Karpas-422 (cell line): Measurements from ENCODE around the gene ALKBH1. TPM values are rescaled to one million over a fixed set of nuclear protein-coding genes. Genes with fewer than 3 reads are reported as not detected.

Source experiments
- DNase-seq: peaks from one replicate; pipeline ENCODE4 v3.0.0-alpha.2; 2015
- H2AFZ ChIP-seq: fragments of 200-600 bp; sonication (generic); 2 replicates; pipeline ENCODE4 v1.6.1; 2014; ENCODE audit warnings: antibody characterized with exemption, low read length, mixed read lengths
- H3K27ac ChIP-seq: fragments of 200-600 bp; sonication (generic); 2 replicates; pipeline ENCODE4 v1.5.1; 2014; ENCODE audit warnings: mild to moderate bottlenecking, low read length, moderate library complexity
- H3K27me3 ChIP-seq: fragments of 200-600 bp; sonication (generic); 2 replicates; pipeline ENCODE4 v1.6.1; 2014; ENCODE audit warnings: low read length, mixed read lengths
- H3K36me3 ChIP-seq: fragments of 200-600 bp; sonication (generic); 2 replicates; pipeline ENCODE4 v1.6.1; 2014; ENCODE audit warnings: low read length, mixed read lengths; ENCODE audit not compliant: insufficient read depth
- H3K4me1 ChIP-seq: fragments of 200-600 bp; sonication (generic); 2 replicates; pipeline ENCODE4 v1.6.1; 2014; ENCODE audit warnings: mild to moderate bottlenecking, low read length, mixed read lengths
- H3K4me2 ChIP-seq: fragments of 200-600 bp; sonication (generic); 2 replicates; pipeline ENCODE4 v1.6.1; 2014; ENCODE audit warnings: low read length, low read depth, mild to moderate bottlenecking; ENCODE audit not compliant: poor library complexity, severe bottlenecking
- H3K4me3 ChIP-seq: fragments of 200-600 bp; sonication (generic); 2 replicates; pipeline ENCODE4 v1.5.1; 2014; ENCODE audit warnings: mild to moderate bottlenecking, antibody characterized with exemption, low read length, mixed read lengths
- H3K79me2 ChIP-seq: fragments of 200-600 bp; sonication (generic); 2 replicates; pipeline ENCODE4 v1.6.1; 2014; ENCODE audit warnings: mild to moderate bottlenecking, low read length, mixed read lengths
- H3K9ac ChIP-seq: fragments of 200-600 bp; sonication (generic); 2 replicates; pipeline ENCODE4 v1.6.0; 2014; ENCODE audit warnings: low read length
- H3K9me2 ChIP-seq: fragments of 200-600 bp; sonication (generic), shearing (Covaris generic); replicated peaks from 2 replicates; pipeline ENCODE4 v1.6.0; 2014; ENCODE audit warnings: mild to moderate bottlenecking, low read length, moderate library complexity; ENCODE audit not compliant: insufficient read depth
- H3K9me3 ChIP-seq: fragments of 300-700, 200-600 bp; sonication (generic); 2 replicates; pipeline ENCODE4 v1.6.1; 2014; ENCODE audit warnings: low read length, mixed read lengths
- H4K20me1 ChIP-seq: fragments of 200-600 bp; sonication (generic); 2 replicates; pipeline ENCODE4 v1.6.1; 2014; ENCODE audit warnings: mild to moderate bottlenecking, antibody characterized with exemption, low read length, low read depth; ENCODE audit not compliant: insufficient read depth
- small RNA-seq: library from RNA; depleted of rRNA; stranded (forward); fragments of <200 nt; gene quantifications from one replicate; pipeline ENCODE3, GENCODE V24; 2014
- total RNA-seq: library from RNA; depleted of rRNA; stranded (reverse); fragments of >200 nt; shearing (Covaris generic); gene quantifications from 2 replicates; pipeline ENCODE4 v1.2.3, GENCODE V29; 2014; ENCODE audit warnings: low replicate concordance; rRNA removed

Gene ALKBH1
- total RNA-seq, 1 experiment from 2014 or later = 13.5 TPM

DNA sequence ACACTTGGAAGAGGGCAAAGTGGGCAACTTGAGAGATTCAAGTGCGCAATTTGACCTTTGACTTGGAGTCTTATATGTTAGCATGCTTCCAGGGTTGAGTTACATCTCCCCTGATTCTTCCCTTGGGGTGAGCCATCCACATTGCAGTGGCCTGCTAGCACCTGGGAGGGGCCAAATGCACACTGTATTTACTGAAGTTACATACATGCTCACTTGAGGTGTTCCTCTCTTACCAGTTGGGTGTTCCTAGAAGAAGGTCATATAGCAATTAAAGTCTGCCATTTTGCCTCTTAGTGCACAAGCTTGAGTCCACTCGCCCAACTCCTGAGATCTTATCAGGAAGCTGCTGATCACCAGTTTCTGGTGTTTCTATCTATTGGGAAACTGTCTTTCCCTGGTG, 77.7 kb downstream of the ALKBH1 start:
- Histone ChIP-seq H3K27ac (no peak overlapping the region), H3K4me1 (no peaks in the 10 kb centered on the region), H3K4me2 (no peak overlapping the region), H3K4me3 (no peak overlapping the region), H3K9me3 (peaks cover 9% of the 10 kb centered on the region), H3K9me2 (no peaks in the 10 kb centered on the region), H3K27me3 (peaks cover 2% of the 10 kb centered on the region; the same call in 1 of the 2 replicates), H3K79me2 (no peaks in the 10 kb centered on the region), H2AFZ (no peak overlapping the region), H4K20me1 (no peaks in the 10 kb centered on the region), H3K36me3 (no peaks in the 10 kb centered on the region), H3K9ac (no peak overlapping the region)
- no peak for DNase-seq

DNA sequence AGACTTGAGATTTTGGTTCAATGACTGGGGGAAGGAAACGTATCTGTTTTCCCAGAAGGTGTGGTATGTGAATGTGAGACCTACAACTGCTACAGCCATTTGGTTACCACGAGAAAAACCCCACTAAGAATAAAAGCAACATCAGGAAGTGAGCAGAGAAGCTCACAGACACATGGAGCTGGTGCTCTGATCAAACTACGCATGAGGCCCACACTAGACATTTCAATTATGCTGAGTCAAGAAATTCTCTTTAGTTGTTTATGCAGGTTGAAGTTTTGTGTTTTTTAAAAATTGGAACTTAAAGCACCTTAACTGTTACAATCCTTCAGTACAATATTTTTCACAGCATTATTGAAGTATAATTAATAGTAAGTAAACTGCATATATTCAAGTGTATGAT, 82.5 kb downstream of the ALKBH1 start:
- 0 out of 2 replicates have a peak, but pooled peaks cover 2% of the 10 kb centered on the region for H3K4me1 ChIP-seq
- H3K4me2 ChIP-seq = no peak overlapping the region
- no peaks in the 10 kb centered on the region for H3K9me2 ChIP-seq
- no peak overlapping the region for H2AFZ ChIP-seq
- H4K20me1 ChIP-seq = no peaks in the 10 kb centered on the region
- no peak overlapping the region for H3K4me3 ChIP-seq
- H3K27me3 ChIP-seq = peaks cover 2% of the 10 kb centered on the region; the same call in 1 of the 2 replicates
- H3K9ac ChIP-seq = no peak overlapping the region
- no peaks in the 10 kb centered on the region for H3K79me2 ChIP-seq
- no peaks in the 10 kb centered on the region for H3K36me3 ChIP-seq
- H3K27ac ChIP-seq = no peak overlapping the region
- DNase-seq = no peak
- H3K9me3 ChIP-seq = 0 out of 2 replicates have a peak, but pooled peaks cover 4% of the 10 kb centered on the region

DNA sequence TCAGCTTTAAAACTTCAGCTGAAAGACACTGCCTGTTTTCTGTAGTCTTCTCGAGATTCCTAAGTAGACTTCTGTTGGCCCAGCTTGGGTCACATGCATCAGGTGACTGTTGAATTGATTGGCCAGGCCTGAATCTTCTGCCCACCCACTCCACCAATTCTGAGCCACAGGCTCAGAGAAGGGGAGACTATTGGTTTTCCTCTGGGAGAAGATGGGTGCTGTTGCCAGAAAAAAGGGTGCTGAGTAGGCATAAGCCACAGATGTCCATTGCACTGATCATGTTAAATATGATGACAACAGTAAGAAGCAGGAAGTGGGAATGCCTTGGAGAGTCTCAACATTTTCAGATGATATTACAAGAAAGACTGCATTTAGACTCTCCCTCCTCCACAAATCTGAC, 84.6 kb downstream of the ALKBH1 start:
- Histone ChIP-seq H3K9me2 (no peaks in the 10 kb centered on the region), H3K27ac (no peak overlapping the region), H3K4me2 (no peak overlapping the region)

More for the DNA sequence above, 84.6 kb downstream of the ALKBH1 start:
- no peak overlapping the region for H2AFZ ChIP-seq
- H3K27me3 ChIP-seq = no peaks in the 10 kb centered on the region
- no peaks in the 10 kb centered on the region for H3K36me3 ChIP-seq
- no peaks in the 10 kb centered on the region for H3K79me2 ChIP-seq
- H3K4me1 ChIP-seq = 0 out of 2 replicates have a peak, but pooled peaks cover 2% of the 10 kb centered on the region
- no peaks in the 10 kb centered on the region for H4K20me1 ChIP-seq
- H3K9ac ChIP-seq = no peak overlapping the region
- DNase-seq = no peak
- H3K9me3 ChIP-seq = no peaks in the 10 kb centered on the region
- H3K4me3 ChIP-seq = no peak overlapping the region

Small RNA genes lying within 50 kb of the gene (small RNA-seq; reads per million reads assigned to genes)
- not detected for gene COX6CP11

Other genes with a start within 250 kb of the ALKBH1 start
- gene AHSA1, start 249.9 kb downstream of the ALKBH1 start, total RNA-seq = 200 and 369 TPM in 2 replicates
- 0.11 and 0.89 TPM in 2 replicates for gene ISM2, start 209.2 kb downstream of the ALKBH1 start, total RNA-seq
- gene SPTLC2, start 91.4 kb downstream of the ALKBH1 start, total RNA-seq = 70.9 and 97.0 TPM in 2 replicates
- 204 and 470 TPM in 2 replicates for gene SLIRP, start 80 bp upstream of the ALKBH1 start, total RNA-seq
- gene SNW1, start 53.1 kb upstream of the ALKBH1 start, total RNA-seq = 79.9 and 88.1 TPM in 2 replicates
- gene ADCK1, start 92.1 kb upstream of the ALKBH1 start, total RNA-seq = 7.2 and 9.7 TPM in 2 replicates